Right renal cortex interstitium (tissue), 3 donors: Measurements from ENCODE around the gene THSD4. TPM values are rescaled to one million over a fixed set of nuclear protein-coding genes. Genes with fewer than 3 reads are reported as not detected.

ENCODE experiments used
- DNase-seq, 3 donors: peaks; one replicate each; pipeline ENCODE4 v3.0.0-alpha.2; 2013; ENCODE audit warnings: low read depth in 3 of 3, low spot score in 2 of 3
- polyA plus RNA-seq, 3 donors: library from polyadenylated mRNA; unstranded; fragments of 120-200 nt; gene quantifications; one replicate each; pipeline ENCODE4 v1.2.1, GENCODE V29; 2013; ENCODE audit not compliant: insufficient read length in 3 of 3

Gene THSD4
- polyA plus RNA-seq, 3 donors, result 31.9 to 39.4 (median 33.2) TPM

GRCh38 chr15:71336671-71337070, 221.4 kb downstream of the THSD4 start:
- no peak for DNase-seq

- no peak for DNase-seq
Measured at GRCh38 chr15:71337197-71337845, 222.1 kb downstream of the THSD4 start.

DNA sequence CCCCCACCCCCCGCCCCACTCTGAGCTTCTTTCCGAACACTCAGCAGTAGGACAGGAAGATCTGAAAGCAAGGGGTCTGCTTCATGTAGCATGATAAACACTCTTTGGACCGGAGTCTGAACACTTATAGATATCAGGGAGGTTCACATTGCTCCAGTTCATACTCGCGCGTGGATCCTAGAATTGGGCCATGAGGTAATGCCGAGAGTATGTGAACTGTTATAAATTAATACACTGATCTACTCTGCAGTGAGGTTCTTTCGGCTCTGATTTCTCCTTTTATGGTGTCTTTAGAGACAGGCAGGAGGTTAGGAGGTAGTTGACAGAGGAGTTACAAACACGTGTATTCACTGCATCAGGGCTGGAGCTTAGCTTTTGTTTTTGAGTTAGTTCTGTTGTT, 223.0 kb downstream of the THSD4 start:
- no peak for DNase-seq

- DNase-seq, result no peak
Measured at GRCh38 chr15:71338827-71339542, 223.7 kb downstream of the THSD4 start.

DNA sequence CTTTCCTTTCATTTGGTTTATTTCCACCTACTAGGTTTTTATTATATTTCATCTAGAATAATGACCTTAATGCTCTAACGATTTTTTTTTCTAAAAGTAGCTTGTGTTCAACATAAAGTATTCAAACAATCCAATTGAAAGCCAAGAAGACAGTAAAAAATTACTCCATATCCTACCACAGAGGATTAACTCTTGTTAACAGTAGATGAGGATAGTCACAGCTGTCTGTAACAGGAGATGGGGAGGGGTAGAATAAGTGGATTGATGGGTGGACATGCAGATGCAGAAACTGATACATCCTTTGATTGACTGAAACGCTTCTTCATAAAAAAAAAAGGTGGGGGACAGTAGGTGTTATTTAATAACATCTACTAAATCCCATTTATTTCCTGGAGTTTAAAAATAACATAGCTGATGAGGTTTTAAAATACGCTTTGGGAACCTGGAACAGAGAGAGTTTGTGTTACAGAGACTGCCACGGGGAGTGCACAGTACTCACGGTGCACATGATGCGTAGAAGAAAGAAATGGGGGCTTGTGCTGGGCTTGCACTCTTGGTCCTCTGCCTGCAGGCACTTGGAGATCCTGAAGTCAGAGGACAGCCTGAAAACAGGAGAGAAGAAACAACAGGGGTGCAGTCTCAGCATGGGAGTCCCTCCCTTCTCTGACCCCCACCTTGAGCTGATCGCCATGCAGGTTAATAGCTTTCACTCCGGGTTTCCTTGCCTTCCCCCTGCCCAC, 226.7 kb downstream of the THSD4 start:
- DNase-seq, result no peak

- no peak for DNase-seq
Measured at GRCh38 chr15:71342658-71343057, 227.4 kb downstream of the THSD4 start.

DNA sequence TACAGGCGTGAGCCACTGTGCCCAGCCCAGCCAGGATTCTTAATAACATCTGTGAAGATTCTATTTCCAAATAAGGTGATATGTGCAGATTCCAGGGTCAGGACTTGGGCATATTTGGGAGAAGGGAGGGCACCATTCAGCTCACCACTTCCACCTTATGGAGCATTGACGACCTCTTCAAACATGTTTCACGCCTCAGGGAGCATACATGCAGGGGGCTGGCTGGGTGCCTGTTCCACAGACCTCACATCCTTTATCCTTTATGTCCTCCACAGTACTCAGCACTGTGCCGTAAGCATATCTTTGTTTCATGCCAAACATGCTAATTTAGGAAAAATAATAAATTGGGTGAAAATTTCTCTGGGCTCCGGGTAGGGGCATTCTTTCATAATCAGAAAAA, 229.0 kb downstream of the THSD4 start:
- DNase-seq, result no peak

- no peak for DNase-seq
Measured at GRCh38 chr15:71345186-71345585, 229.9 kb downstream of the THSD4 start.

GRCh38 chr15:71346464-71346863, 231.2 kb downstream of the THSD4 start:
- no peak for DNase-seq

DNA sequence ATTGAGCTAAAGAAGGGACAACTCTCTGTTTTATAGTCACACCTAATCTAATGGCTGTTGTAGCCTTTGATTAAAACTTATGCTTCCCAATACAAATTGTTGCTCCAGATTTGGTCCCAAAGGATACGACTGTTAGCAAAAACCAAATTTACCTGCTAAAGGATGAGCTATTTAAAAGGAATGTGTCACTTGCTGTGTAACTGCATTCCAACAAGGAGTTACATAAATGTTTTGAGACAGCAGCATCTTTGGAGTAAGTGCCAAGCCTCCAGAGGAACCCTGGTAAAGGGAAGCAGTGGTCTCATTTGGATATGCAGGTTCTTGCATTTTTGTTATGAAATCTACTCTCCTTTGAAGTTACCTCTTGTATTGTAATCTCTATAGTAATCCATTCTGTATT, 233.3 kb downstream of the THSD4 start:
- DNase-seq, result no peak

DNA sequence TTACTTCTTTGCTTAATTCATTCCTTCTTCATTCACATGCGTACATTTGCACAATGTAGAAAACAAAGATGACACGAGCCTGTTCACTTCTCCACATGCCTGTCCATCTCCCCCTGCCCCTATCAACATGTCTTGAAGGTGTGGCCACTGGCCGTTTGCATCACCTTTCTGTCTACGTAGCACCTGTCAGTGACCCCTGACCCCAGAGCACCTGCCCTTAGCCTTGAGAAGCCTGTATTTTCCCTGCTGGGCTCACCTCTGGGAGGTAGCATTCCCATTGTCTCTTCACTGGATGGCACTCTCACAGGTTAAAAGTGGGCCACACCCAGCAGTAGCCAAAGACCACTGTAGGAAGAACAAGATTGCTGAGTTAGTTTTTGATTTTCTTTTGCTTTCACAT, 234.1 kb downstream of the THSD4 start:
- no peak for DNase-seq

GRCh38 chr15:71349736-71350526, 234.7 kb downstream of the THSD4 start:
- DNase-seq, result no peak

GRCh38 chr15:71350622-71351378, 235.5 kb downstream of the THSD4 start:
- DNase-seq, result no peak

DNA sequence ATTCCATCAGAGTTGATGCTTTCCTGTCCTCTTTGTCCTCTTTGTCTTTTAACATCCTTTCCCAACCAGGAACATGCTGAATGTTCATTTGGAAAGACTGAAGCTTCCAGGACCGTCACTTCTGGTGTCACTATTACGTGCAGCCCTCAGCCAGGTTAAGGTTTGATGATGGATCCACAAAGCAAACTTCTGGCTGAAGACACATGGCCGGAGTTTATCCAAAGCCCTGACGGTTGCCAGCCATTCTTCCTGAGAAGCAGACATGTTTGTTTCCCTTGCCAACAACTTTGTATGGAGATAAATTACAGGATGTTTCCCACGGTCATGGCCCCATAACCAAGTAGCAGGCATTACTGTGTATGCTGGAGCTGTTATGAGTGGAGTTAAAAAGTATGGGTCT, 236.9 kb downstream of the THSD4 start:
- DNase-seq, result no peak

- DNase-seq, result no peak
Measured at GRCh38 chr15:71352765-71353164, 237.5 kb downstream of the THSD4 start.

DNA sequence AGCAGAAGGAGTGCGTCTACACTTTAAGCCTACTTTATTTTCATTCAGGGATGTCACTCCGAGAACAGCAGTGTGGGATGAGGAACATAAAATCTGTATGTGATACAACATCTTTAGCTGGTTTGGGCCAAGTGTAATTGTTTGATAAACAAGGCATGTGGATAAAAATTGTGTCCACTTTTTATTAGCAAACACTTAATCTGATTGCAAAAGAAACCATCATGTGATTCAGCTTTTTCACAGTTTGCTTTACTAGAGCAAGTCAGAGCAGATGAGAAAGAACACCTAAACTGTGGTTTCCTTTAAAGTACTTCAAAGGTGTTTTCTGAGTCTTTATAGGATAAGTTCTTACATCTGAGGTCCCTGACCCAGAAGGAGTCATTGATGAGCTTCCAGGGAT, 237.9 kb downstream of the THSD4 start:
- DNase-seq, result no peak

- DNase-seq, result no peak
Measured at GRCh38 chr15:71355268-71355667, 240.0 kb downstream of the THSD4 start.

GRCh38 chr15:71357321-71357732, 242.1 kb downstream of the THSD4 start:
- no peak for DNase-seq

- no peak for DNase-seq
Measured at GRCh38 chr15:71357967-71358366, 242.7 kb downstream of the THSD4 start.

DNA sequence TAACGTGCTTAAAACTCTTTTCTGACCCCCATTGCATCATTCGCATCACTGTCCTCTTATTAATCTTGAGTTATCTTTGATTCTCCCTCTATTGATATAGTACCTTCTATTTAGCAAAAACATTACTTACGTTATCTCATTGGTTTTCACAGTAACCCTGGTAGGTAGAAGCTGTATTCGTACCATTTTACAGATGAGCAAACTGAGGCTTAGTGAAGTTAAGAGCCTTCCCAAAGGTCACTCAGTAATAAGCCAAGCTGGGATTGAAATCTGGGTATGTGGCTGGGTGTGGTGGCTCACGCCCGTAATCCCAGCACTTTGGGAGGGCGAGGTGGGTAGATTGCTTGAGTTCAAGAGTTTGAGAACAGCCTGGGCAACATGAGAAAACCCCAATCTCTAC, 244.0 kb downstream of the THSD4 start:
- DNase-seq, result no peak
